Cardiac fibroblast (primary cell): ENCODE results near the gene MAN2A1.
A peak's percentile ranks its signal among the peaks of the same experiment; 100 is the strongest.

Source experiments
- DNase-seq, 2 donors: peaks; one replicate each; pipeline versions ENCODE4 v3.0.0 to v3.0.0-alpha.2; 2010; ENCODE audit warnings: low read depth in 2 of 2
- H3K4me3 ChIP-seq, 2 donors: replicated peaks in 1 of 2; 1 replicate in 1 of 2; 2 replicates in 1 of 2; pipeline ENCODE4 v1.5.1; 2011; ENCODE audit warnings: low read depth in 2 of 2, low read length in 2 of 2, mild to moderate bottlenecking in 2 of 2, moderate library complexity in 1 of 2
- CTCF ChIP-seq: IDR thresholded peaks from one replicate; pipeline ENCODE4 v1.5.1; 2011; ENCODE audit warnings: low read depth, mild to moderate bottlenecking, low read length, inconsistent platforms

MAN2A1 gene

GRCh38 chr5:109908366-109908765, 218.6 kb downstream of the MAN2A1 start:
- TF ChIP-seq CTCF, result no peak
- H3K4me3 ChIP-seq, result no peak overlapping the region
- no peak for DNase-seq

GRCh38 chr5:109910874-109911273, 221.1 kb downstream of the MAN2A1 start:
- H3K4me3 ChIP-seq, result no peak overlapping the region
- DNase-seq, result no peak
- TF ChIP-seq CTCF, result no peak

- TF ChIP-seq CTCF, result no peak
- DNase-seq, result peak; percentile 28 to 56
- H3K4me3 ChIP-seq, result no peak overlapping the region
Observed at GRCh38 chr5:109911731-109912130, 222.0 kb downstream of the MAN2A1 start.

- H3K4me3 ChIP-seq, result no peak overlapping the region
- TF ChIP-seq CTCF, result no peak
- DNase-seq, result no peak
Observed at GRCh38 chr5:109914906-109915305, 225.2 kb downstream of the MAN2A1 start.

- TF ChIP-seq CTCF, result no peak
- H3K4me3 ChIP-seq, result no peak overlapping the region
- no peak for DNase-seq
Observed at GRCh38 chr5:109916481-109917153, 226.9 kb downstream of the MAN2A1 start.
